AG10803 (cell line): ENCODE measurements around the gene PUS1.
"Not testable (repeated sequence)": the region's sequence is repeated elsewhere in the genome, so short reads cannot be mapped to it uniquely, and the experiment has no call there.

ENCODE experiments used
- DNase-seq: peaks from one replicate; pipeline ENCODE4 v3.0.0; 2010; ENCODE audit warnings: low read depth
- H3K4me3 ChIP-seq: 2 replicates; pipeline ENCODE4 v1.5.1; 2011; ENCODE audit warnings: mild to moderate bottlenecking, low read length, control low read depth
- TF ChIP-seq, protein P1 (sequence below): conservative IDR thresholded peaks from 2 replicates; pipeline ENCODE4 v1.5.1; 2011; ENCODE audit warnings: mild to moderate bottlenecking, low read length, control low read depth, inconsistent platforms

Gene PUS1

GRCh38 chr12:131942671-131943070 is 13.6 kb downstream of the PUS1 start:
- no peak overlapping the region for H3K4me3 ChIP-seq
- DNase-seq: no peak
- TF ChIP-seq, protein P1, sequence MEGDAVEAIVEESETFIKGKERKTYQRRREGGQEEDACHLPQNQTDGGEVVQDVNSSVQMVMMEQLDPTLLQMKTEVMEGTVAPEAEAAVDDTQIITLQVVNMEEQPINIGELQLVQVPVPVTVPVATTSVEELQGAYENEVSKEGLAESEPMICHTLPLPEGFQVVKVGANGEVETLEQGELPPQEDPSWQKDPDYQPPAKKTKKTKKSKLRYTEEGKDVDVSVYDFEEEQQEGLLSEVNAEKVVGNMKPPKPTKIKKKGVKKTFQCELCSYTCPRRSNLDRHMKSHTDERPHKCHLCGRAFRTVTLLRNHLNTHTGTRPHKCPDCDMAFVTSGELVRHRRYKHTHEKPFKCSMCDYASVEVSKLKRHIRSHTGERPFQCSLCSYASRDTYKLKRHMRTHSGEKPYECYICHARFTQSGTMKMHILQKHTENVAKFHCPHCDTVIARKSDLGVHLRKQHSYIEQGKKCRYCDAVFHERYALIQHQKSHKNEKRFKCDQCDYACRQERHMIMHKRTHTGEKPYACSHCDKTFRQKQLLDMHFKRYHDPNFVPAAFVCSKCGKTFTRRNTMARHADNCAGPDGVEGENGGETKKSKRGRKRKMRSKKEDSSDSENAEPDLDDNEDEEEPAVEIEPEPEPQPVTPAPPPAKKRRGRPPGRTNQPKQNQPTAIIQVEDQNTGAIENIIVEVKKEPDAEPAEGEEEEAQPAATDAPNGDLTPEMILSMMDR: no peak

GRCh38 chr12:131943389-131943788 is 14.3 kb downstream of the PUS1 start:
- no peak for DNase-seq
- no peak overlapping the region for H3K4me3 ChIP-seq
- TF ChIP-seq, protein P1: no peak

DNA sequence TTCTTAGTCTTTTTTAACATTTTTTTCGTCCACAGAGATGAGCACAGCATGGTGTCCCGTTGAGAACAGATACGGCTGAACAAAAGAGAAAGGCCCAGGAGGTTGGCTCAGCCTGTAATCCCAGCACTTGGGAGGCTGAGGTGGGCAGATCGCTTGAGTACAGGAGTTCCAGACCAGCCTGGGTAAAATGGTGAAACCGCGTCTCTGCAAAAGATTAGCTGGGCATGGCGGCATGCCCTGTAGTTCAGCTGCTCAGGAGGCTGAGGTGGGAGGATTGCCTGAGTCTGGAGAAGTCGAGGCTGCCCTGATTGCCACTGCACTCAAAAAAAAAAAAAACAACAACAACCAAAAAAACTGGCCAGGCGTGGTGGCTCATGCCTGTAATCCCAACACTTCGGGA is 14.8 kb downstream of the PUS1 start:
- TF ChIP-seq, protein P1: no peak
- DNase-seq: no peak
- no peak overlapping the region for H3K4me3 ChIP-seq

GRCh38 chr12:131944601-131945251 is 15.7 kb downstream of the PUS1 start:
- DNase-seq: no peak
- TF ChIP-seq, protein P1: no peak
- no peak overlapping the region for H3K4me3 ChIP-seq

- H3K4me3 ChIP-seq: no peak overlapping the region
- DNase-seq: no peak
- TF ChIP-seq, protein P1: no peak
Measured at GRCh38 chr12:131946757-131947156, 17.7 kb downstream of the PUS1 start.

- TF ChIP-seq, protein P1: no peak
- H3K4me3 ChIP-seq: no peak overlapping the region
- DNase-seq: no peak
Measured at GRCh38 chr12:131947482-131948027, 18.5 kb downstream of the PUS1 start.

- DNase-seq: no peak
- H3K4me3 ChIP-seq: no peak overlapping the region
- TF ChIP-seq, protein P1: no peak
Measured at GRCh38 chr12:131948166-131948712, 19.2 kb downstream of the PUS1 start.

DNA sequence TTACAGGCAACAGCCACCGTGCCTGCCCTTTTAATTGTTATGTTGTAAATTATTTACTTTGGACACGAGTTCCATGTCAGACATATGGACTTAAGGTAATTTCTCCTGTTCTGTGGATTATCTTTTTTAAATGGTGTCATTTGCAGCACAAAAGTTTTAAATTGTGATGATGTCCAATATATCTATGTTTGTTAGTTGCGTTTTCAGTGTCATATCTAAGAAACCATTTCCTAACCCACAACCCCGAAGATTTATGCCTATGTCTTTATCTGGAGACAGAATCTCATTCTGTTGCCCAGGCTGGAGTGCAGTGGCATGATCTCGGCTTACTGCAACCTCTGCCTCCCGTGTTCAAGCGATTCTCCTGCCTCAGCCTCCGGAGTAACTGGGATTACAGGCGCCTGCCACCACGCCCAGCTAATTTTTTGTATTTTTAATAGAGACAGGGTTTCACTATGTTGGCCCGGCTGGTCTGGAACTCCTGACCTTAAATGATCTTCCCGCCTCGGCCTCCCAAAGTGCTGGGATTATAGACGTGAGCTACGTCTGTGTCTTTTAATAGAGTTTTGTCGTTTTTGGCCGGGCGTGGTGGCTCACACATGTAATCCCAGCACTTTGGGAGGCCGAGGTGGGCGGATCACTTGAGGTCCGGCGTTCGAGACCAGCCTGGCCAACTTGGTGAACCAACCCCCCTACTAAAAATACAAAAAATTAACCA is 19.8 kb downstream of the PUS1 start:
- not testable (repeated sequence) for DNase-seq
- H3K4me3 ChIP-seq: peak overlapping the region; percentile 60
